NCI-H2227 (cell line): ENCODE data around the gene AGAP1.

ENCODE experiments used
- DNase-seq: peaks from one replicate; lab custom pipeline; 2025; ENCODE audit not compliant: unreplicated experiment; lab: John Stamatoyannopoulos, UW

Gene AGAP1

DNA sequence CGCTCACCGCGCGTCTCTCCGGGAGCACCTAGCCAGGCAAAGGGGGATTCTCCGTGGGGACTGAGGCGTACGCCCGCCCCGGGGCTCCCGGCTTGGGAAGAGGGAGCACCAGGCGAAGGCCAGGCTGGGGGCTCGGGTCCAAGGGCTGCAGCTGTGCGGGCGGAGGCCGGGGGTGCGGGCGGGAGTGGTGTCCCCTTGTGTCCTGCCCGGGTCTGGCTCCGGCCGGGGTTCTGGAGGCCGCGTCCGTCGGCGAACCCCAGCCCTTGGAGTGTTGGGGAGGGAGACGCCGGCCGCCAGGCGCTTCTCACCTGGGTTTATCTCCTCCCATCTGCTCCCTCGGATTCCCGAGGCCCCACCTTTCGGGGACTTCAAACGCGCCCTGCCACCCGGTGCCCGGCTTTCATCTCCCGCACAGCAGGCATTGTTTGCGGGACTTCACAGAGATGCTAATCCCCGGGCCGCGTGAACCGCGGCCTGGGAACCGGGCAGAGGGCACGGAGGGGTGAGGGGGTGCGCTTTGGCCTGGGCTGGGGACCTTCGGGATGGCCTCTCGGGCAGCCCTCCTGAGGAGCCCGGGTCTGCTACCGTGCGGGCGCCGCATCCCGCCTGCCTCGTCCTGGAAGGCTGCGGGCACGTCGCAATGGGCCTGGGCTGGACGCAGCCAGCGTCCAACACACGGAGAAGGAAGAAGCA is 679.3 kb downstream of the AGAP1 start:
- no peak for DNase-seq

DNA sequence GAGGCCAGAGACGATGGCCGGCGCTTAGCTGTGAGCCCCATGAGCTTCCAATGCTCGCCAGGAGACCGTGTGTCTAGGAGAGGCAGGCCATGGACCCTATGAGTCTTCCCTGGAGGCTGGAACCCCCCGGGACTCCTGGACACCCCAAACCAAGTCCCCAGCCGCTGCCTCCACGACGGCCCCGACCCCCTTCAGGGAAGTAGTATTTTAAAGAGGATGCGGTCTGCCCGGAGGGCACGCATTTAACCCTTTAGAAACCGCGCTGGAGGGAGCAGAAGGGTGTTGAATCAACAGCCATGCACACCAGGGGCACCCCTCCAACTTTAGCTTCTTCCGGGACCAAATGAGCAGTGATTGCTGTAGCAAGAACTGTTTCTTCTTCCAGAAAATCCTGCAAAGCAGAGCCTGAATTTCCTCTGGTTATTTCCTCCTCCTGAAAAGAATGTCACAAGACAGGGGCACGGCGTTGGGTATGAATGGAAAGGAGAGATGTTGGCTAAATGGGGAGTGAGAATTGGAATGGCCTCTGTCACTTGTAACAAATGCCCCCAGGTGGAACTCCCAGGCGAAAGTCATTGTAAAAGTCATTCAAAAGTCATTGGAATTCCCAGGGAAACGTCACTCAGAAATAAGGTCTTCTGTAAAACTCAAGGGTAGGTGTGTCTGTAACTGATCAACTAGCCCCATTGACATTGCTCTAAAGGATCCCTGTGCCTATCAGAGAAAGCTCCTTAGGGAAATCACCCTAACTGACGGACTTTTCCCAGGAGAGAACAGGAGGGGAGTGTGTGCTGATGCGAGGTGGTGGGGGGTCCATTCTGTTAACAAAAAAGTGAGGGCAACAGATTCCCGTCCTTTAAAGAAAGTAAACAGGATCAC is 680.1 kb downstream of the AGAP1 start:
- DNase-seq = no peak

DNA sequence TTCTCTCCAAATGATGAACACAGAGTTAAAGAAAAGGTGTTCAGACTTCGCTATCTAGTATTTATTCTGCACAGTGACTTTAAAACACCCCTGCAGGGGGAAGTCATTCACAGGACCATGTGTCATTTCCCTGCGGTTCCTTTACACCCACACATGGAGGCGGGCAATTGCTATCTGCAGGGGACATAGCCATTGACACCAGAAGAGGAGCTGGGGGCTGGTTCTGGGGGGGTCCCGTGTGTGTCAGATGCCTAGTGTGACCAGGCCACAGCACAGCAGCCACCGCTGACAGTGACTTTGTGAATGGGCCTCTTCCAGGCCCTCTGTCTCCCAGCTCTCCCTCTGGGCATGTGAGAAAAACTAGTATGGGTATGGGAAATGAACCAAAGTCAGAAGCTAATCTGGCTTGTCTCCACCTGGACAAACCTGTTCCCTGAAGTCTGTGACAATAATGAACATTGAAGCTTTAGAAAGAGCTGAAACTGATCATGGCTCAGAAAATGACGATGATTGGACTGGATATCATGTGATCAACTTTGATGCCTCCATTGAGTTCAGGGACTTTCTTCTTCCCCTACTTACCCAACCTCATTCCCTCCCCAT is 681.8 kb downstream of the AGAP1 start:
- no peak for DNase-seq

DNA sequence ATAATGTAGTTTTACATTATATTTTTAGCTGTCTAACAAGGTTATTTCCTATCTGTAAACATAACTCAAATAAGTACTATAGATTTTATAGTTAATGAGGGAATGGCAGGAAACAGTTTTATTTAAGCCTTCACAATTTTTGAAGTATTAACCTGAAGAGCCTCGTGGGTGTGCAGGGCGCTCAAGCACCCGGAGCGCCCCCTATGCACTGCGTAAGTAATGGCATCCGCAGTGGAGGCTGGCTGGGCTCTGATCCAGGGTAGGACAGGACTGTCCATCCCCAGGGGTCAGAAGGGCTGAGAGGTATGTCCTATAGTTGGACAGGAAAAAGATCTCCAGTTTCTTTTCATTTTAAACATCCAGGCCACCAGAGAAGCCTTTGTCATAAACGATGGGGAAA is 682.6 kb downstream of the AGAP1 start:
- DNase-seq = no peak

DNA sequence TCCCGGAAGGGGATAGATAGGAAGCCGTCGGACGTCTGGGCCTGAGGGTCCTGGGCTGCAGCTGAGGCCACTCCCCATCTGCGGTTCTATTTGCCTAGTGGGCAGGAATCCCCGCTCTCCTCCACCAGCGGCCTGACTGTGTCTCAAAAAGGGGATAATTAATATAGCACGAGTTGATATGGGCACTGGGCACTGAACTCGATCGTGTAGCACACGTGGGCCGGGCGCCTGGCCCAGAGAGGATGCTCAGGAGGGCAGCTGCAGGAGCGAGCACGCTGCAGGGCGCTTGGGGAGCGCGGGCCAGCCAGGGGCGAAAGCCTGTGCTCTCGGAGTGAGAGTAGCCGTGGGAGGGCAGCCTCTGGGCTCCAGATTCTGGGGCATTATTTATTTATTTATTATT is 683.1 kb downstream of the AGAP1 start:
- no peak for DNase-seq

DNA sequence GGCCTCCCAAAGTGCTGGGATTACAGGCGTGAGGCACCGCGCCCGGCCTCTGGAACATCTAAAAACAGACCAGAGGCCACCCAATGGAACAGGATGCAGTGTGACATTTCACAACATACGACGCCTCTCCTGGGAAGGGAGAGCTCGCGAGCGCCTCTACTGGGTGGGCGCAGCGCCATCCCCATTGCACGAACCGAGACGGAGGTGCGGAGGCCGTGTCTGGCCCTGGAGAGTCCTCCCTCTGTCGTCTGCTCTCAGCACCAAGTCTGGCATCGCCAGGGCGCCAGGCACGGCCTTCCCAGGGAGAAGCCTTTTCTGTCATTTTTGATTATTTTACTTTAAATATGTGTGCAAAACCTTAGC is 683.7 kb downstream of the AGAP1 start:
- no peak for DNase-seq

DNA sequence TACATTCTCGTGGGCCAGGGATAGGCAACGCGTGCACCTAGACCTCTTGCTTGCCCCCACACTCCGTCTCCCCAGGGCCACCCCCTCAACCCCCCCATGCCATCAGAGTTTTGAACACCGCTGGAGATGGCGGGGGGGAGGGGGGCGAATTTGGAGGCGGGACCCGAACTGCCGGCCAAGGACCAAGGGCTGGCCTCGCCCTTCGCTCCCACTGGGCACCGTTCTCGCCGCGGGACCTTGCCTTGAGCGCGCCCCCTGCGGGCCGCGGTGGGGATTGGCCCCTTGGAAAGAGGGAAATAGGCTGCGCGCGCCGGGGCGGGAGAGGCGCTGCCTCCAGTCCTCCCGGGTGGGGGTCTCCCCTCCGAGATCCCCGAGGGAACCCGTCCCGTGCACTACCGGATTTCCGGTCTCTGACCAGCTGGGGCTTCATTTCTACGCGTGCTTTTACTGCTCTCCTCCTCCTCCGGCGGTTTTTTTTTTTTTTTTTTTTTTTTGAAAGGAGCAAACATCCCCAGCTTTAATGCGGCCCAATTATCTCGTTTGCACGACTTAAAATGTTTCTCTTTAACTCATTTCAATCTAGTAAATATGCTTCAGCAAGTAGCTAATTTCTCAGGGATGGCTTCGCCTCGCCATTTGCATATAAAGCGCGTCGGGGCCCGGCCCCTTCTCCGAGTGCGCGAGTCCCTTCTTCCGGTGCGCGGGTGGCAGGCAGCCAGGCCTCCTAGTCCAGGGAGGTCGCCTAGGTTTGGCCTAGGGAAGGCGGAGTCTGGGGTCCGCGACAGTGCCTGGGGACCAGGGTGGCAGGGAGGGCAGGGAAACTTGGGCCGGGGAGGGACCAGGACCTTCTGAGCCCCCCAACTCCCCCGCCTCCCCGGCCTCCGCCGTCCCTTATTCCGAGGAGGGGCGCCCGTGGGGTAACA is 684.4 kb downstream of the AGAP1 start:
- DNase-seq = peak; percentile 4

DNA sequence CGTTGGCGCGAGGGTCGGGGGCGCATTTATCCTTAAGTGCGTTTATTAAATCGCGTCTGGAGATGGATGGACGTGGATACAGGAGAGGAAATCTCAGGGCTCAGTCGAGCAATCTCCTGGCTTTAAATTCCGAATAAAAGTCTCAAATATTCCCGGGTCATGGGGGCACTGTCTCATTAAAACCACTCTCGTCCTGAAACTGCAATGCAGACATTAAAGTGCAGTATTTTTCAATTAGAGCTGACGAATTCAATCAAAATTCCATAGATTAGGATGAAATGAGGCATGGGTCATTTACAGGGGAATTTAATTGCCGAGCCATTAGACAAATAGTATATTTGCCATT is 685.0 kb downstream of the AGAP1 start:
- DNase-seq = no peak

DNA sequence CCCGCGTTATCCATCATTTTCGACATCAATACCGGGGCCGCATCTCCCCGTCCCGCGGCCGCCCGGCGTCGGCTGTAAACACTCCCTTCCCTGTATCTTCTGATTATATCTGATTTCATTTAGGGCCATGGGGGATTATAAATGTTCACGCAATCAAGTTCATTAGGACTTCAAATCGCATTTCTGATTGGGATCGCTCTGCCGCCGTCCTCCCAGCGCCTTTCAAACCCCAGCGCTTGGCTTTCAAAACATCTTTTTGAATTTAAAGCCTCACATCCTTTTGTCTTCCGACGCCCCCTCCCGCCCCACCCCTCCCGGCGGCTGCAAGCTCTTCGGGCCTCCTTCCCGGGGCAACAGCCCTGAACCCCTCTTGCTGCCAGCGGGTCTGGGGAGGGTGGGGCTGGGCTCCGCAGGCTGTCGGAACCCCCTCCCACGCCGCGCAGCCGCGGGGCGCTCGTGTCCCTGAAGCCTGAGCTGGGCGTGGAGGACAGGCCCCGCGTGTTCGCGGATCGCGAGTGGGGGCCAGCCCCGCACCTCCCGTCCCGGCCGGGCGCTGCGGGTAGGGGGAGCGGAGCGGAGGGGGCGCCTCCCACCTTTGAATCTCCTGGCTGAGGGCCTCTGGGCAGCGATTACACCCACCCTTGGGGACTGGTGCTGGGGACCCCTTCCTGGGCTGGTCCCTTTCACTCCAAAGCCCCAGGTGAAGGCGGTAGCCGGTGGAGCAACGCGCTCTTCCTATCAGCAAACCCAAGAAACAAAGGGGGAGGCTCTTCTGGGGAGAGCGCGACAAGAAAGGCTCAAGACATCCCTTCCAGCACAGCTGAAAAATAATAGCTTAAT is 685.6 kb downstream of the AGAP1 start:
- DNase-seq = no peak

DNA sequence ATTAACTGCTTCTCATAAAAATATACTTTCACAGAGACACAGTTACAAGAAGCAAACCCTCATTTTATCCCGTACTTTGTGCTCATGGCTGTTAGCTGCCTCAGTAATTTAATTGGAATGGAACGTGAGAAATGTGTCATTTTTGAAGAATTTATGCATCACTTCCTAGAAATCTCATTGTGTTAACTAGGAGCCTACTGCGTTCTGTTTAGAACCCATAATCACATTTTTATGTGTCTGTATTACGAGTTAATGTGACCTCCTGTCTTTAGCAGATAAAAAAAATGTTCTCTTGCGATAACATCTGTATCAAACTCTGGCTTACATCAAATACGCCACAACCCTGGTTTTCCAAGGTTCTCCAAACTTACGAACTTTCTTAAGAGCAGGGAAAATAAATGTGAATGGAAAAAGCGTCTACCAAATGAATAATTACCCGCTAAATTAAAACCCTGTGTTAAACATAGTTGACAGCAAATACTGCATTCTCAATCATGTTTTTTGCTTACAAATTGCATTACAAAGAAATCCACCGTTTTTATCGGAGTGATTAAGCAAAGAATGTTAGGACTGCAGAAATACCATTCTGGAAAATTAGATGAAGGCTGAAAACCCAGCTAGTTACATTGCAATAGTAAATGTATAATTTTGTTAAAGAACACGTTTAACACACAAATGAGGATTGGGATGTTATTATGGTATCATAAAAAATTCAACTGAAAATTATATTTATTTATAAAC is 686.4 kb downstream of the AGAP1 start:
- no peak for DNase-seq

DNA sequence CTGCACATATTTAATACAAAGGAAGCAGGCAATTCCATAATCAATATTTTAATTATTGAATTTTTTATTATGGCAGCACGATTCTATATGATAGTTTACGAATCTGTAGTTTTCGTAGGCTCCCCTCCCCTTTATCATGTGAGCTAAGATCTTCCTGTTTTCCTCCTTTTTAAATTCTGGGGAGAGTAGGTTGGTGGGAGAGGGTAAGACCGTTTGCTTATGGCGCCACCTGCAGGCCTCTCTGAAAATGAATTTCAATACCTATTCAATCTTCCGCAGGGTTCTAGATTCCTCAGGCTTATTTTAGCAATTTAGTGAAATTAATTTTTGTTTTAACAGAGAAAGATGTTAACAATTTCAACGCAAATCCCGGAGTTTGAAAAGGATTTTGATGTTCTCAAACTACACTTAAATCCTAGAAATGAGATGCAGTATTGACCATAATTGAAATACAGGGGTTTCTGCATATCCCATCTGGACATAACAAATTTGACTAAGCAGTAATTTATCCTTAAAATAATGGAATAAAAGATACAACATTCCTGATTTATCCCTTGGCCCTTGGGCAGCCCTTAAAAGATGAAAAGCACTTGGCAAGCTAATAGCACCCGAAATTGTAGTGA is 687.1 kb downstream of the AGAP1 start:
- peak; percentile 56 for DNase-seq
